A549 (cell line): ENCODE results near the gene NCAPD2.
"Not testable (repeated sequence)": the region's sequence is repeated elsewhere in the genome, so short reads cannot be mapped to it uniquely, and the experiment has no call there.

ENCODE experiments used
- POLR2A ChIP-seq: IDR thresholded peaks from 2 replicates; pipeline ENCODE4 v1.6.1; 2012; ENCODE audit warnings: mild to moderate bottlenecking, low read length
- TF ChIP-seq, protein P1 (sequence below): fragments of >200 bp; sonication (Bioruptor Twin); formaldehyde crosslinking; IDR thresholded peaks from 3 replicates; pipeline ENCODE4 v1.5.1; 2016

DNA sequence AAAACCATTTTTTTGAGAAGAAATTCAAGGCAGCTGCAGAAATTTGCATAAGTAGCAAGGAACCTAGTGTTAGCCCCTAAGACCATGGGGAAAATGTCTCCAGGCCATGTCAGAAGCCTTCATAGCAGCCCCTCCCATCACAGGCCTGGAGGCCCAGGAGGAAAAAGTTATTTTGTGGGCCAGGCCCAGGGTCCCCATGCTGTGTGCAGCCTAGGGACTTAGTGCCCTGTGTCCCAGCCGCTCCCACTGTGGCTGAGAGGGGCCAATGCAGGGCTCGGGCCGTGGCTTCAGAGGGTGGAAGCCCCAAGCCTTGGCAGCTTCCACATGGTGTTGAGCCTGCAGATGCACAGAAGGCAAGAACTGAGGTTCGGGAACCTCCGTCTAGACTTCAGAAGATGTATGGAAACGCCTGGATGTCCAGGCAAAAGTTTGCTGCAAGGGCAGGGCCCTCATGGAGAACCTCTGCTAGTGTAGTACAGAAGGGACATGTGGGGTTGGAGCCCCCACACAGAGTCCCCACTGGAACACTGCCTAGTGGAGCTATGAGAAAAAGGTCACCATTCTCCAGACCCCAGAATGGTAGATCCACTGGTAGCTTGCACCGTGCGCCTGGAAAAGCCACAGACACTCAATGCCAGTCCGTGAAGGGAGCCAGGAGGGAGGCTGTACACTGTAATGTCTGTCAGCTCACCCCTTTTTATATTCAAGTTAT, 26.2 kb upstream of the NCAPD2 start:
- TF ChIP-seq, protein P1, sequence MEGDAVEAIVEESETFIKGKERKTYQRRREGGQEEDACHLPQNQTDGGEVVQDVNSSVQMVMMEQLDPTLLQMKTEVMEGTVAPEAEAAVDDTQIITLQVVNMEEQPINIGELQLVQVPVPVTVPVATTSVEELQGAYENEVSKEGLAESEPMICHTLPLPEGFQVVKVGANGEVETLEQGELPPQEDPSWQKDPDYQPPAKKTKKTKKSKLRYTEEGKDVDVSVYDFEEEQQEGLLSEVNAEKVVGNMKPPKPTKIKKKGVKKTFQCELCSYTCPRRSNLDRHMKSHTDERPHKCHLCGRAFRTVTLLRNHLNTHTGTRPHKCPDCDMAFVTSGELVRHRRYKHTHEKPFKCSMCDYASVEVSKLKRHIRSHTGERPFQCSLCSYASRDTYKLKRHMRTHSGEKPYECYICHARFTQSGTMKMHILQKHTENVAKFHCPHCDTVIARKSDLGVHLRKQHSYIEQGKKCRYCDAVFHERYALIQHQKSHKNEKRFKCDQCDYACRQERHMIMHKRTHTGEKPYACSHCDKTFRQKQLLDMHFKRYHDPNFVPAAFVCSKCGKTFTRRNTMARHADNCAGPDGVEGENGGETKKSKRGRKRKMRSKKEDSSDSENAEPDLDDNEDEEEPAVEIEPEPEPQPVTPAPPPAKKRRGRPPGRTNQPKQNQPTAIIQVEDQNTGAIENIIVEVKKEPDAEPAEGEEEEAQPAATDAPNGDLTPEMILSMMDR: not testable (repeated sequence)
- not testable (repeated sequence) for TF ChIP-seq POLR2A
